ENCODE data around the gene HADHA.

- no peak for TF ChIP-seq EZH2phosphoT487 (IDR thresholded peaks at IDR 0.05; ENCODE audit: borderline replicate concordance)
- TF ChIP-seq CTCF (IDR thresholded peaks at IDR 0.05 in 2 of 3, conservative IDR thresholded peaks at IDR 0.05 in 1 of 3; ENCODE audit: borderline replicate concordance in 1 of 3, insufficient read depth in 1 of 3, low read depth in 2 of 3, low read length in 2 of 3) = no peak
- no peak for TF ChIP-seq RAD21 (IDR thresholded peaks at IDR 0.05; ENCODE audit: low read depth)
- no peak for TF ChIP-seq POLR2A (IDR thresholded peaks at IDR 0.05; ENCODE audit: borderline replicate concordance, extremely low read depth, insufficient read depth, insufficient read length)
- no peak for TF ChIP-seq ZFX (IDR thresholded peaks at IDR 0.05)
- TF ChIP-seq ATF3 (IDR thresholded peaks at IDR 0.05) = no peak
- TF ChIP-seq POLR2AphosphoS5 (IDR thresholded peaks at IDR 0.05; ENCODE audit: low read depth, low read length) = no peak
- no peak for TF ChIP-seq ZNF274 (IDR thresholded peaks at IDR 0.05; ENCODE audit: low read depth, low read length)
These were observed 46.9 kb downstream of the HADHA start for GRCh38 chr2:26197516-26197915.

Measured in HCT116 (cell line).